Measurements from ENCODE around the gene ARHGAP31. TPM values are rescaled to one million over a fixed set of nuclear protein-coding genes. Genes with fewer than 3 reads are reported as not detected.

Gene ARHGAP31
- total RNA-seq, 4 donors from 2014 or later: 6.2 to 9.7 (median 7.3) TPM

DNA sequence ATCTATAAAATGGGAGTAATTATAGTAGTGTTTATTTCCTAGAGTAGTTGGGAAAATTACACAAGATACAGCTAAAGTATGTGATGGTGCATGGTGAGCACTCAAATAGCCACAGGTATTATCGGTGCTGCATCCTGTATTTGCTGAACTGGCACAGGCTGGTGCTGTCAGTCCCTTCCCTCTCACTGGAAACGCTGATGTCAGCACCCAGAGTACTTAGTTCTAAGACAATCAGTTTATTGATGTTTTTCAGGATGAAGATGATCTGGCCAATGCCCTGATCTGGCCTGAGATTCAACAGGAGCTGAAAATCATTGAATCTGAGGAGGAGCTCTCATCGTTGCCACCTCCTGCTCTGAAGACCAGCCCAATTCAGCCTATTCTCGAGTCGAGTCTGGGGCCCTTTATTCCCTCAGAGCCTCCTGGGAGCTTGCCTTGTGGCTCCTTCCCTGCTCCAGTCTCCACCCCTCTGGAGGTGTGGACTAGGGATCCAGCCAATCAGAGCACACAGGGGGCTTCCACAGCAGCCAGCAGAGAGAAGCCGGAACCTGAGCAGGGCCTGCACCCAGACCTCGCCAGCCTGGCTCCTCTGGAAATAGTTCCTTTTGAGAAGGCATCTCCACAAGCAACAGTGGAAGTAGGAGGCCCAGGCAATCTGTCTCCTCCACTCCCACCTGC is 119.6 kb downstream of the ARHGAP31 start:
- in situ Hi-C loops (cut with MboI; ENCODE audit: low sequenced_read_pairs in 4 of 4) (no loop called here), intact Hi-C loops (cut with DNase I; ENCODE audit: low total_unique reads) (no loop called here)
- no peaks in the 10 kb centered on the region for H3K27me3 ChIP-seq
- no peaks in the 10 kb centered on the region for H3K4me1 ChIP-seq
- H3K9me3 ChIP-seq: no peaks in the 10 kb centered on the region
- H3K27ac ChIP-seq: no peak overlapping the region
- TF ChIP-seq POLR2A (IDR thresholded peaks at IDR 0.05): no peak
- no peak for TF ChIP-seq CTCF (IDR thresholded peaks at IDR 0.05 in 4 of 5, conservative IDR thresholded peaks at IDR 0.05 in 1 of 5)
- no peaks in the 10 kb centered on the region for H3K36me3 ChIP-seq
- ATAC-seq (no peak), DNase-seq (no peak)
- H3K4me3 ChIP-seq: no peak overlapping the region

- DNase-seq: no peak
- in situ Hi-C loops (cut with MboI; ENCODE audit: low sequenced_read_pairs in 4 of 4): no loop called here
- H3K4me3 ChIP-seq: no peak overlapping the region
- no peaks in the 10 kb centered on the region for H3K36me3 ChIP-seq
- TF ChIP-seq CTCF (IDR thresholded peaks at IDR 0.05 in 4 of 5, conservative IDR thresholded peaks at IDR 0.05 in 1 of 5) (no peak), POLR2A (IDR thresholded peaks at IDR 0.05) (no peak)
- no peak overlapping the region for H3K27ac ChIP-seq
- ATAC-seq: no peak
- H3K27me3 ChIP-seq: no peaks in the 10 kb centered on the region
- intact Hi-C loops (cut with DNase I; ENCODE audit: low total_unique reads): no loop called here
- H3K9me3 ChIP-seq: no peaks in the 10 kb centered on the region
- H3K4me1 ChIP-seq: no peaks in the 10 kb centered on the region
Observed at GRCh38 chr3:119416873-119417272, 122.7 kb downstream of the ARHGAP31 start.

- no peaks in the 10 kb centered on the region for H3K9me3 ChIP-seq
- H3K4me3 ChIP-seq: no peak overlapping the region
- H3K27me3 ChIP-seq: no peaks in the 10 kb centered on the region
- in situ Hi-C loops (cut with MboI; ENCODE audit: low sequenced_read_pairs in 4 of 4): no loop called here
- H3K4me1 ChIP-seq: no peaks in the 10 kb centered on the region
- ATAC-seq (no peak), DNase-seq (no peak)
- no peak overlapping the region for H3K27ac ChIP-seq
- intact Hi-C loops (cut with DNase I; ENCODE audit: low total_unique reads): no loop called here
- H3K36me3 ChIP-seq: no peaks in the 10 kb centered on the region
- no peak for TF ChIP-seq POLR2A (IDR thresholded peaks at IDR 0.05)
- no peak for TF ChIP-seq CTCF (IDR thresholded peaks at IDR 0.05 in 4 of 5, conservative IDR thresholded peaks at IDR 0.05 in 1 of 5)
Observed at GRCh38 chr3:119417771-119418512, 123.8 kb downstream of the ARHGAP31 start.

- intact Hi-C loops (cut with DNase I; ENCODE audit: low total_unique reads): no loop called here
- no peak overlapping the region for H3K27ac ChIP-seq
- TF ChIP-seq POLR2A (IDR thresholded peaks at IDR 0.05) (no peak), CTCF (IDR thresholded peaks at IDR 0.05 in 4 of 5, conservative IDR thresholded peaks at IDR 0.05 in 1 of 5) (no peak)
- H3K4me3 ChIP-seq: no peak overlapping the region
- no peaks in the 10 kb centered on the region for H3K36me3 ChIP-seq
- no peak for ATAC-seq
- no peak for DNase-seq
- in situ Hi-C loops (cut with MboI; ENCODE audit: low sequenced_read_pairs in 4 of 4): no loop called here
- H3K9me3 ChIP-seq: no peaks in the 10 kb centered on the region
- no peaks in the 10 kb centered on the region for H3K4me1 ChIP-seq
- H3K27me3 ChIP-seq: no peaks in the 10 kb centered on the region
Observed at GRCh38 chr3:119418641-119419040, 124.5 kb downstream of the ARHGAP31 start.
